Measurements from ENCODE around the gene ZNF276.
"Not testable (repeated sequence)": the region's sequence is repeated elsewhere in the genome, so short reads cannot be mapped to it uniquely, and the experiment has no call there.

ZNF276 gene

GRCh38 chr16:89695875-89696669, 25.3 kb upstream of the ZNF276 start:
- no peak for DNase-seq

GRCh38 chr16:89696670-89697128, 24.6 kb upstream of the ZNF276 start:
- no peak for DNase-seq

- DNase-seq: no peak
These were observed 24.1 kb upstream of the ZNF276 start for GRCh38 chr16:89697161-89697615.

- DNase-seq: no peak
These were observed 23.6 kb upstream of the ZNF276 start for GRCh38 chr16:89697616-89698331.

- not testable (repeated sequence) for DNase-seq
These were observed 22.6 kb upstream of the ZNF276 start for GRCh38 chr16:89698717-89699116.

GRCh38 chr16:89699629-89700099, 21.7 kb upstream of the ZNF276 start:
- DNase-seq: not testable (repeated sequence)

GRCh38 chr16:89700100-89700648, 21.2 kb upstream of the ZNF276 start:
- peak; percentile 97 for DNase-seq

GRCh38 chr16:89700649-89701424, 20.5 kb upstream of the ZNF276 start:
- DNase-seq: no peak

GRCh38 chr16:89701425-89702406, 19.6 kb upstream of the ZNF276 start, which contains the start of gene SPATA2L:
SPATA2L (minus strand) TSS chr16:89701705; CDS start chr16:89701232, 473 bp downstream.
- peak; percentile 71 for DNase-seq

GRCh38 chr16:89704281-89704680, 17.1 kb upstream of the ZNF276 start:
- no peak for DNase-seq

GRCh38 chr16:89705006-89705405, 16.3 kb upstream of the ZNF276 start:
- DNase-seq: no peak

- no peak for DNase-seq
These were observed 14.6 kb upstream of the ZNF276 start for GRCh38 chr16:89706518-89707260.

- DNase-seq: no peak
These were observed 13.6 kb upstream of the ZNF276 start for GRCh38 chr16:89707695-89708094.

GRCh38 chr16:89708481-89708931, 12.8 kb upstream of the ZNF276 start:
- no peak for DNase-seq

- DNase-seq: no peak
These were observed 12.2 kb upstream of the ZNF276 start for GRCh38 chr16:89709166-89709565.

GRCh38 chr16:89709716-89710432, 11.5 kb upstream of the ZNF276 start:
- no peak for DNase-seq

GRCh38 chr16:89710709-89711564, 10.4 kb upstream of the ZNF276 start:
- DNase-seq: no peak

GRCh38 chr16:89711601-89712273, 9.6 kb upstream of the ZNF276 start:
- peak; percentile 72 for DNase-seq

Data from fibroblast of skin of abdomen (primary cell).